Right lobe of liver (tissue), 4 donors: ENCODE data around the gene SDHAF1.

Source experiments
- CTCF ChIP-seq, 4 donors: fragments of 200-600 bp in 3 of 4; fragments of 450-650 bp in 1 of 4; IDR thresholded peaks; one replicate each; pipeline versions ENCODE4 v1.5.1 to v1.8.0; 2016 to 2022; ENCODE audit warnings: antibody characterized with exemption in 4 of 4, mild to moderate bottlenecking in 2 of 4
- POLR2A ChIP-seq: fragments of 450-650 bp; IDR thresholded peaks from one replicate; pipeline ENCODE4 v1.6.1; 2017; ENCODE audit warnings: antibody characterized with exemption, mild to moderate bottlenecking
- donor health status: DM: no; HTN: no; CAD: no.
- donor health status: DM: no; HTN: no; CAD: no.
- donor health status: DM: no; HTN: yes; CAD: no.

GRCh38 chr19:35988824-35989223 lies 6.2 kb upstream of the SDHAF1 start:
- TF ChIP-seq POLR2A (no peak), CTCF (IDR thresholded peaks at IDR 0.05) (no peak)
